Cardiac septum (tissue), 1 donor: Measurements from ENCODE around the gene NECAB2. TPM values are rescaled to one million over a fixed set of nuclear protein-coding genes. Genes with fewer than 3 reads are reported as not detected.
"Not testable (repeated sequence)": the region's sequence is repeated elsewhere in the genome, so short reads cannot be mapped to it uniquely, and the experiment has no call there.

Source experiments
- DNase-seq: peaks from one replicate; pipeline ENCODE4 v3.0.0-alpha.2; 2020; ENCODE audit warnings: low spot score
- intact Hi-C: fragments of 100-400 bp; cut with DNase I; formaldehyde crosslinking; loops from one replicate; pipeline ENCODE4 v1.14.0; 2022
- total RNA-seq: library from RNA; stranded (reverse); fragmentation: NEBNext Ultra II Directional; extraction: Animal tissue kit (Norgen Biotek cat#: 25700); gene quantifications from one replicate; pipeline ENCODE4 v1.2.1, GENCODE V29; 2021
- donor health status: DM: no; HTN: no; CAD: no.

NECAB2 gene
- total RNA-seq, 1 donor from 2014 or later: 2.5 TPM

DNA sequence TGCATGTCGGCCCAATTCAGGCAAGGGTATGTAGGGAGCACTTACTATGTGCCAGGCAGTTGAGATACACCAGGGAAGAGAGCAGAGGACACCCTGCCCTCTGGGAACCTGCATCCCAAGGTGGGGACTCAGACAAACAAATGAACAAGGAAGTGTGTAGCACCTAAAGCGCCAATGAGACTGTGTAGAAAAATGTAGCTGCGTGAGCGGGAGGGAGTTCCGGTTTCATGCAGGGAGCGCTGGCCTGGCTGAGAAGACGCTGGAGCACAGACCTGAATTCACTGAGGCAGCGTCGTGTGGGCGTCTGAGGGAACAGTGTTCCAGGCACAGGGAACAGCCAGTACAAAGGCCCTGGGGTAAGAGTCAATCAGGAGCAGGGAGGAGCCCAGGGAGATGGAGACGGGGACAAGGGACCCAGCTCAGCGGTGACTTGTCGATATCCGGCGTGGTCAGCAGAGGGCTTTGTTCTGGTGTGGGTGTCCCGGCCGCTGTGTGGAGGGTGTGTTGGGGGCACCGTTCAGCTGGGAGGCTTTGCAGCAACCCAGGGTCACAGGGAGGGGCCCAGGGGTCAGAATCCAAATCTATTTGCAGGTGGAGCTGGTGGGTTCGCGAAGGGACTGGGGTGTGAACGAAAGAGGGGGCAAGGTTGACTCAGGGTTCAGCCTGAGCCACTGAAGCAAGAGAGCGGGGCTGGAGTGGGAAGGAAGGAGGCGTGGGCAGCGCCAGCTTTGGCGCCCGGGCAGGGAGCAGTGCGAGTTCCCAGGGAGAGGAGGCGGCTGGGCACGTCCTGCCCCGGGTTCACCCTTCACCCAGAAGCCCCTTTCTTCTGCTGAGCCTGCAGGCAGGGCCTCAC, 32.8 kb upstream of the NECAB2 start:
- intact Hi-C loops: no loop called here
- DNase-seq: no peak

- intact Hi-C loops: no loop called here
Observed at GRCh38 chr16:83935858-83936255, 32.2 kb upstream of the NECAB2 start.

DNA sequence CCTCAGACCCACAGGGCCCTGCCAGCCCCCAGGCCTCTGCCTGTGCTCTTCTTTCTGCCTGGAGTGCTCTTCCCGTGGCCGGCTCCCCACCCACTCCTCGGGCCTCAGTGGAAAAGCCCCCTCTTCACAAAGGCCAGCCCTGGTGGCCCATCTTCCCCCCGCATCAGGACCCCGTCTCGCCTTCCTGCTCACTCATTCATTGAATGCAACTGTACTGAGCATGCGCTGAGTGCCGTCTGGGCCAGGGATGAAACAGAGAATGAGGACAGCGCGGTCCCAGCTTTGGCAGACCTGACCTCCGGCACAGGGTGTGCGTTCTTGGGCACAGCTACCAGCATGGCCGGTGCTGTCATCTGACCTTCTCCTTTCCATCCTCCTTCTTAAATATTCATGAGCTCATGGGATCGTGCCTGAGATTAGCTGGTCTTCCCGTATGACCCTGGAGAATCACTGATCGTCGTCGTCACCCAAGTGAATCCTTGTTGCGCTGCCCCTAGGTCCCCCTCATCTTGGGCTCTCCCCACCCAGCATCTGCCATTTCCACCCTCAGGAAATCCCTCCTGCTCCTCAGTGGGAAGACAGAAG, 31.4 kb upstream of the NECAB2 start:
- intact Hi-C loops: no loop called here
- DNase-seq: no peak

More at GRCh38 chr16:83935858-83936255, 32.2 kb upstream of the NECAB2 start:
- no peak for DNase-seq

DNA sequence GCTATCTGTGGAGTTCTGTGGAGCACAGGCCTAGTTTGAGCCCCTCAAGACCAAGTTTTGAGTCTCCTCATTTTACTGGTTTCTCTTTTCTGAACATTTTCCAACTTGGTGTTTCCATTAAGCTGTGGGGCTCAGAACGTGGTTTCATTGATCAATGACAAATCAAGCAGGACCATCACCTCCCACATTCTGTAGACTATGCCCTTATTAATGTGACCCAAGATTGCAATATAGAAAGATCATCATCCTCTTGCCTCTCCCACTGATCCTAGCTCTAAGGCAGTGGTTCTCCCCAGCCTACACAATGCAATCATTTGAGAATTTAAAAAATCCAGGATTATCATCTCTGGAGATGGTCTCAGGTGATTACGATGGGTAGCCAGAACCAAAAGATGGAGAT, 30.8 kb upstream of the NECAB2 start:
- intact Hi-C loops: no loop called here
- no peak for DNase-seq

DNA sequence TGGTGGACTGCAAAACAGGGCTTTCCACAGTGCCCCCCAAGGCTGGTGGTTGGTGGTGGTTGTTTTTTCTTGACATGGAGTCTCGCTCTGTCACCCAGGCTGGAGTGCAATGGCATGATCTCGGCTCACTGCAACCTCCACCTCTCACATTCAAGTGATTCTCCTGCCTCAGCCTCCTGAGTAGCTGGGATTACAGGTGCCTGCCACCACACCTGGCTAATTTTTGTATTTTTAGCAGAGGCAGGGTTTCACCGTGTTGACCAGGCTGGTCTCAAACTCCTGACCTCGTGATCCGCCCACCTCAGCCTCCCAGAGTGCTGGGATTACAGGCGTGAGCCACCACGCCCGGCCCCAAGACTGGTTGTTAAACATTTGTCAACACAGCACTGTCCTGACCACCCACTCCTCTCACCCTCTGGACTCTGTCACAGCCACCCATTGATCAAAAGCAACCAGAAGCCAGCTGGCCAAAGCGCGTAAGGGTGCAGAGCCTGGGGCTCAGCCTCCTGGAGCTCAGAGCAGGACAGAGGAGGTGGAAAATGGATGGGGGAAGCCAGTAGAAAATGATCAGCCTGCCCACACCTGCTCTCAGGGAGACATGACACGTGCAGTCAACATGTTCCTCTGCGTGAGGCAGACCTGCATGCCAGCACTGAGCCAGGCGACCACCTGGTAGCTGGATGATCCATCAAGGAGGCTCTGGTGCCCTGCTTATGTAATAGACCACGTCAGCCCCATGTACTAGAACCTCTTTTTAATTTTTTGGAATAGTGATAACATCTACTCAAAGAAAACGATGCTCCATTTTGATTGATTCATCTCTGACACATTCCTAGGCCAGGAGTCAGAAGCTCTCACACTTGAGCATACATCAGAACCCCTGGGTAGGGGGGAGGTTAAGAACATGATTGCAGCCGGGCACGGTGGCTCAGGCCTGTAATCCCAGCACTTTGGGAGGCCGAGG, 29.8 kb upstream of the NECAB2 start:
- intact Hi-C loops: no loop called here
- DNase-seq: no peak

DNA sequence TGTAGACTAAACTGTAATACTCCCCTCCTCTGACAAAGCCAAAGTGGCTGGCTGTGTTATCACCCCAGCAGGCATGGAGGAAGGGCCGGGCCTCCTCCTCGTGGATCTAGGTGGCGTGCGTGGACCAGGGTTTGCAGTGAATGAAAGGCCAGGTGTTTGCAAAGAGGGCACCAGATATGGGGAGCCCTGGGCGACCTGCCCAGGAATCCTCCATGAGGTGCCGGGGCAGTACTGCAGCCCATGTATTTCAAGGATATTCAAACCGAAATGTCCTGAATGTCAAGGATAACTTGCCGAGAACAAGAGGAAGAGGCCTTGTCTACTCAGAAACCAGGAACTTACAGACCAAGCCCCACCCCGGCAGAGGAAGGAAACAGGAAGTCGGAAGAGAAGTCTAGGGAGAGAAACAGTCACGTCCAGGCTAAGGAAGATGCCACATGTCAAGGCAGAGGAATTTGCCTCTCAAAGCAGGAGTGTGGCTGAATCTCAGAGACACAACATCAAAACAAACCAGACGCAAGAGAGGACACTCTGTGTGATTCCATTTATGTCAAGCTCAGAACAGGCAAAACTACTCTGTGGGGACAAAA, 28.7 kb upstream of the NECAB2 start:
- DNase-seq: no peak
- intact Hi-C loops: no loop called here

DNA sequence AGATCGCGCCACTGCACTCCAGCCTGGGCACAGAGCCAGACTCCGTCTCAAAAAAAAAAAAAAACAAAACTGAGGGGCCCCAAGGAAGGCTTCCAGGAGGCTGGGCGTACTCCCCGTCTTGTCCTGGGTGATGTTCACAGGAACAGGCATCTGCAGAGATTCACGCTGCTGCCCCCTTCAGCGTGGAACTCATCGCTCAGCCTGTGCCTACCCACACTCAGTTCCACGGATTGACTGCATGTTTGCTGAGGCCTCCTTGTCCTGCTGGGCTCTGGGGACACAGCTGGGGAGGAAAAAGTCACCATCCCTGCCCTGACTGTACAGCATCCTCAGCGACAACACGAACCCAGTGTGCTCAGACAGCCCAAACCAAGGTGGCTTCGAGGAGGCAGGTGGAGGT, 27.9 kb upstream of the NECAB2 start:
- no peak for DNase-seq
- intact Hi-C loops: no loop called here

DNA sequence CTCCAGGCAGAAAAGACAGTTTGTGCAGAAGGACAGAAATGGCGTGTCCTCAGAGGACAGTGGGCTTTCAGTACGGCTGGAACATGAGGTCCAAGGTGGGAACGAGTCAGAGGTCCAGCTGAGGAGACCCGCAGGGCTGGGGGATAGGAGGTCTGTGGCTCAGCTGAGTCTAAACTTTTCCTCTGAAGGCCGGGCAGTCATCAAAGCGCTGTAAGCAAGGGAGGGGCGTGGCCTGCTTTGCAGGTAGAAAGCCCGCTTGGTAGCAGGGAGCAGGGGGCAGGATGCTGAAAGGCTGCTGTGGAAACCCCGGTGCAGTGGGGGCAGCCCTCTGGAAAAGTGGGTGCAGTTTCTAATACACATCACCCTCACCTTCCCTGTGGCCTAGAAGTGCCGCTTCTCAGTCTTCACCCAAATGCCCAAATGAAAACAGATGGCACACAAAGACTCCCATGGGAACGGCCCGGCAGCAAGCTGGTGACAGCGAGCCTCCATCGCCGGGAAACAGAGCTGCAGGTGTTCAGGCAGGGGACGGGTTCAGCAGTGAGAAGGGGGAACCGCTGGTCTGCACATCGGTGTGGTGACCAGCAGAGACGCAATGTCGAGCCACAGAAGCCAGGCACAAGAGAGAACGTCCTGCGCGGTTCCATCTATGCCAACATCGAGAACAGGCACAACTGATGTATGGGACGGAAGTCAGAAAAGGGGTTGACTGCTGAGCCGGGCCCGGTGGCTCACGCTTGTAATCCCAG, 27.2 kb upstream of the NECAB2 start:
- no peak for DNase-seq

GRCh38 chr16:83941546-83941945, 26.5 kb upstream of the NECAB2 start:
- intact Hi-C loops, DNase-seq: not testable (repeated sequence)

More for the DNA sequence above, 27.2 kb upstream of the NECAB2 start:
- intact Hi-C loops: no loop called here

DNA sequence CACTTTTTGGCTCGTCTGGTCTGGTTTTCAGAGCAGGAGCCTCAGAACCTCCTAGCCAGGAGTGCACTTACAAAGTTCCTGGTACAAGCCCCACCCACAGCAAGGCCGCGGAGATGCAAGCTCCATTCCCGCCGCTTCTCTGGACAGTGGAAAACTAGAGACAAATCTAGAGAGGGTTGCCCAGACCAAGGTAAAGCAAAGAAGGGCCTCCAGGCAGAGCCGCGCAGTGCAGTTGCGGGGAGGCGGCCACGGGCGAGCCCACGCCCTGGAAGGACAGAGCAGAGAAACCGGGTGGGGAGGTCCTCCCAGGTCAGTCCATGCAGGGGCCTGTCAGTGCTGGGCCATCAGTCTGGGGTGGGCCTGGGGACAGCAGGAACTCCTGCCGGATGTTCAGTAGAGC, 26.0 kb upstream of the NECAB2 start:
- DNase-seq: no peak
- intact Hi-C loops: no loop called here

DNA sequence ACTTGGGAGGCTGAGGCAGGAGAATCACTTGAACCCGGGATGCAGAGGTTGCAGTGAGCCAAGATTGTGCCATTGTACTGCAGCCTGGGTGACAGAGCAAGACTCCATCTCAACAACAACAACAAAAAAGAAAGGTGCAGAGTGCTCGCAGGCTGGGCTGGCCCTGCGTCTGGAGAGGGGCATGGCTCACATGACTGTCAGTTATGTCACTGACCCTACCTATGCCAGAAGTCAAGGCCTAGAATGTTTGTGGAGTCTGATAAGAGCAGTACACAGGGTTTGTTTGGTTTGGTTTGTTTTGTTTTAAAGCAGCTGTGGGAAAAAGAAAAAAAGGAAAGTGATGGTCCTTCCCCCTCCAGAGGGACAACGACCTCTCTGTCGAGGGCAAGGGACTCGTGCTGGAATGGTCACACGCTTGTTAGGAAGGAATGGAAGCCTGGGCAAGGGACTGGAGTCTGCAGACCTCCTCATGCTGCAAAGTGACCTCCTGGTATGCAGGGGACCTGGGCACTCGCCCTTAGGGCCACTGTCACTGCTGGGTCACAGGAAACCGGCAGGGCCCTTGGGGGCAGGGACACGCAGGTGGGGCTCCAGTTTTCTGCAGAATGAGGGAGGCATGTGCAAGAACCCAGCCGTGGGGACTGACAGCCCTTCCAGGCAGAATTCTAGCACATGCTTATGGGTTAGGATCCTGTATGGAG, 25.1 kb upstream of the NECAB2 start:
- no peak for DNase-seq
- intact Hi-C loops: no loop called here

GRCh38 chr16:83943516-83944050, 24.5 kb upstream of the NECAB2 start:
- no peak for DNase-seq
- intact Hi-C loops: no loop called here

DNA sequence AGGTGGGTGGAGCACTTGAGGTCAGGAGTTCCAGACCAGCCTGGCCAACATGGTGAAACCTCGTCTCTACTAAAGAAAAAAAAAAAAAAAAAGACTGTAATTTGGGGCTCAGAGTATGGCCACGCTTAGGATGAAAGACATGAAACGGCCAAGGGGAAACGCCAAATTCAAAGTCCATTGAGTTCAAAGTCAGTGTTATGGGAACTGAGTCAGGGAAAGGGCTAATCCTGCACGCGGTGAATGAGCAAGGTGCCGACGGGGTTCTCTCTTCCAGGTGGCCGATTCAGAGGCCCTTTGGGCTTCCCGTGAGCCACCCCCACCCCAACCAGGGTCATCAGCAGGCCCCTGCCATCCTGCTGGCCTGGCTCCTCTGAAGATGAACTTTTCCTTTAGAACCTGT, 22.5 kb upstream of the NECAB2 start:
- no peak for DNase-seq
- intact Hi-C loops: no loop called here

GRCh38 chr16:83946154-83946780, 21.8 kb upstream of the NECAB2 start:
- intact Hi-C loops: no loop called here
- DNase-seq: no peak

DNA sequence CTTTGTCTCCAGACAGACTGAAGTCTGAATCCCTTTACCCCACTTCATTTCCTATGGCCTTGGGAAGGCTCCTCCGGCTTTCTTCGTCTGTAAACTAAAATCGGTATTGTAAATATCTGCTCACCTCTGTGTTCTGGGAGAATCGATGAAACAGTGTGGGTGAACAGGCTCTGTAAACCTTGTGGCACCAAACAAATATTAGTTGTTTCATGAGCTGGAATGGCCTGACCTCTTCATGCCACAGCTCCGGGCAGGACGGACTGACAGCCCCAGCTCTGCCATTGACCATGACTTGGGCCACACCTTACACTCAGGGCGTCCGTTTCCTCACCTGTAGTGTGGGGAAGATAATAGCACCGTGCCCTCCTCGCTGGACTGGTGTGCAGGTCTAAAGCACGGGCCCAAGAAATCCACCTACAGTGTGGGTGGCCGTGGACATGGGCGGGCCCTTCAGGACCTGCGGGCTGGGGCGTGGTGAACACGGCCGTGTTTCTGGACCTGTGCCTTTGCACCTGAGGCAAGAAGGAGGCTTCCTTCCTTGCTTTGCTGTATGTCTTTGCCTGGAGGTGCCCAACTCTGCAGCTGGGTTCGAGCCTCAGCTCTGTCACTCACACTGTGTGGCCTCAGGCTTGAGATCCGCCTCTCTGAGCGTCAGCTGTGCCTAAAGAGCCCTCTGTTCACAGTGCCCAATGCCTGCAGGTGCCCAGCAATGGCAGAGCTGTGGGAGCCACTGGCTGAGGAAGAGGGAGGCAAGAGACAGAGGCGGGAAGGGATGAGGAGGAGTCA, 21.1 kb upstream of the NECAB2 start:
- intact Hi-C loops: no loop called here
- DNase-seq: no peak

DNA sequence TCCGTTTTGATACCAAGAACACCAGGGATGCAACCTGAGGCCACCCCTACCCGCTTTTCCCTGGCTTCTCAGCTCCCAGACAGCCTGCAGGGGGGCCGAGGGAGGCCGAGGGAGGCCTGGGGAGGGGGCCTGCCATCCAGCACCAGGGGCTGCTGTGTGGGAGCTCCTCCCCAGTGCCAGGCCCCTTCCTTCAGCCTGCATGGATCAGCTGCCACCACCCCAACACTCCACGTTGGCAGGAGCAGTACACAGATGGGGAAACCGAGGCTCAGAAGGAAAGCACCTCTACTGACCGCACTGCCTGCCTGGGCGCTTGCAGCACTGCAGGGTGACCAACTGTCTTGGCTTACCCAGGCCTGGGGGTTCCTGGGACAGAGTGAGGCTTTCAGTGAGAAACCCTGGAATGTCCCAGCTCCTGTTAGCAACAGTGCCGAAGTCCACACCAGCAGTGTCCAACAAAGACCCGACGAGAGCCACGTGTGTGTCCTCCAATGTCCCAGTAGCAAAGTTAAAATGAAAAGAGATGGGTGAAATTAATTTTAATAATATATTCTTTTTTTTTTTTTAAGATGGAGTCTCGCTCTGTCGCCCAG, 20.3 kb upstream of the NECAB2 start:
- no peak for DNase-seq
- intact Hi-C loops: no loop called here
